WTC11 (cell line): ENCODE results near the gene NR2F1.

ENCODE experiments used
- CTCF ChIP-seq: fragments of 200-600 bp; IDR thresholded peaks from 2 replicates; pipeline ENCODE4 v1.8.0; 2022; ENCODE audit warnings: antibody characterized with exemption
- ETV6 ChIP-seq: sonication (generic); formaldehyde crosslinking; IDR thresholded peaks from 2 replicates; pipeline ENCODE4 v1.8.1; 2022; ENCODE audit warnings: mild to moderate bottlenecking, missing genetic modification reagents
- JUN ChIP-seq: sonication (generic); formaldehyde crosslinking; IDR thresholded peaks from 2 replicates; pipeline ENCODE4 v1.8.0; 2023; ENCODE audit warnings: mild to moderate bottlenecking, missing genetic modification reagents
- MLX ChIP-seq: sonication (generic); formaldehyde crosslinking; IDR thresholded peaks from 2 replicates; pipeline ENCODE4 v1.8.1; 2023; ENCODE audit warnings: mild to moderate bottlenecking, missing genetic modification reagents, moderate library complexity
- RELA ChIP-seq: sonication (generic); formaldehyde crosslinking; IDR thresholded peaks from 2 replicates; pipeline ENCODE4 v1.8.1; 2022; ENCODE audit warnings: missing genetic modification reagents, mild to moderate bottlenecking, borderline replicate concordance

GRCh38 chr5:93589152-93589828 lies 6.3 kb downstream of the NR2F1 start:
- no peak for TF ChIP-seq CTCF
- no peak for TF ChIP-seq ETV6 (CRISPR knock-in tag)
- TF ChIP-seq JUN (CRISPR knock-in tag): no peak
- TF ChIP-seq MLX (CRISPR knock-in tag): no peak
- TF ChIP-seq RELA (CRISPR knock-in tag): no peak
